Measurements from ENCODE around the gene C16orf87.

The C16orf87 gene

GRCh38 chr16:46765050-46765449 lies 65.9 kb downstream of the C16orf87 start:
- FAIRE-seq (no peak), DNase-seq (ENCODE audit: extremely low spot score, insufficient read length, low read depth) (no peak)

GRCh38 chr16:46763147-46763546 lies 67.8 kb downstream of the C16orf87 start:
- DNase-seq (ENCODE audit: extremely low spot score, insufficient read length, low read depth): no peak
- no peak for FAIRE-seq

- FAIRE-seq (no peak), DNase-seq (ENCODE audit: extremely low spot score, insufficient read length, low read depth) (no peak)
These were observed 68.4 kb downstream of the C16orf87 start for GRCh38 chr16:46762583-46762982.

GRCh38 chr16:46759309-46759708 lies 71.7 kb downstream of the C16orf87 start:
- FAIRE-seq: no peak
- DNase-seq (ENCODE audit: extremely low spot score, insufficient read length, low read depth): no peak

- no peak for FAIRE-seq
- no peak for DNase-seq (ENCODE audit: extremely low spot score, insufficient read length, low read depth)
These were observed 73.5 kb downstream of the C16orf87 start for GRCh38 chr16:46757339-46758050.

GRCh38 chr16:46756772-46757171 lies 74.2 kb downstream of the C16orf87 start:
- FAIRE-seq: no peak
- no peak for DNase-seq (ENCODE audit: extremely low spot score, insufficient read length, low read depth)

GRCh38 chr16:46753015-46753414 lies 78.0 kb downstream of the C16orf87 start:
- no peak for FAIRE-seq
- DNase-seq (ENCODE audit: extremely low spot score, insufficient read length, low read depth): no peak

GRCh38 chr16:46751381-46751780 lies 79.6 kb downstream of the C16orf87 start:
- no peak for DNase-seq (ENCODE audit: extremely low spot score, insufficient read length, low read depth)
- no peak for FAIRE-seq

- no peak for FAIRE-seq
- DNase-seq (ENCODE audit: extremely low spot score, insufficient read length, low read depth): no peak
These were observed 81.9 kb downstream of the C16orf87 start for GRCh38 chr16:46748775-46749705.

- FAIRE-seq: no peak
- DNase-seq (ENCODE audit: extremely low spot score, insufficient read length, low read depth): no peak
These were observed 83.0 kb downstream of the C16orf87 start, which contains the start of gene MYLK3 for GRCh38 chr16:46747777-46748651. Gene MYLK3, minus strand, starts transcription at chr16:46748344. Its CDS starts 151 bp downstream, at chr16:46748193.

GRCh38 chr16:46746821-46747776 lies 83.9 kb downstream of the C16orf87 start:
- FAIRE-seq: no peak
- DNase-seq (ENCODE audit: extremely low spot score, insufficient read length, low read depth): no peak

All from GM18507 (cell line).